H1 (cell line): ENCODE measurements around the gene NRXN3. TPM values are rescaled to one million over a fixed set of nuclear protein-coding genes. Genes with fewer than 3 reads are reported as not detected.

Source experiments
- PHF8 ChIP-seq: fragments of 200-600 bp; sonication (generic); conservative IDR thresholded peaks from 2 replicates; pipeline ENCODE4 v1.7.1; 2012; ENCODE audit warnings: low read depth, mild to moderate bottlenecking, inconsistent platforms, low read length, moderate library complexity
- RAD21 ChIP-seq, 2 experiments: IDR thresholded peaks in 1 of 2; conservative IDR thresholded peaks in 1 of 2; 2 replicates each; pipeline ENCODE4 v1.6.1; 2011; ENCODE audit warnings: low read depth in 2 of 2, low read length in 2 of 2, improper control_type of control experiment in 1 of 2, inconsistent platforms in 1 of 2, mild to moderate bottlenecking in 1 of 2, moderate library complexity in 1 of 2
- RNF2 ChIP-seq: fragments of 200-900, 300-1000 bp; sonication (generic); IDR thresholded peaks from 2 replicates; pipeline ENCODE4 v1.7.1; 2016; ENCODE audit warnings: borderline replicate concordance, low read depth, mild to moderate bottlenecking, antibody characterized with exemption, low read length; ENCODE audit not compliant: poor library complexity, severe bottlenecking; ENCODE audit errors: missing control alignments
- TBP ChIP-seq: IDR thresholded peaks from 2 replicates; pipeline ENCODE4 v1.6.1; 2011; ENCODE audit warnings: low read depth, low read length, improper control_type of control experiment
- polyA plus RNA-seq, 7 experiments: library from polyadenylated mRNA; depleted of rRNA in 3 of 7; stranded (reverse) in 5 of 7; unstranded in 2 of 7; fragments of >200 nt in 5 of 7; fragments of 200-250 nt in 2 of 7; gene quantifications; 1 replicate in 5 of 7; 2 replicates in 1 of 7; 4 replicates in 1 of 7; pipeline versions ENCODE4 v1.2.1 to v1.2.3, GENCODE V29; 2011 to 2013; ENCODE audit warnings: missing spikeins in 2 of 7, mixed read lengths in 2 of 7
- total RNA-seq: library from RNA; stranded (reverse); fragmentation: NEBNext Ultra II Directional; extraction: Animal tissue kit (Norgen Biotek cat#: 25700); gene quantifications from 2 replicates; pipeline ENCODE4 v1.2.1, GENCODE V29; 2021
- TF ChIP-seq, protein P1 (sequence below): fragments of 300-600 bp; sonication (generic); IDR thresholded peaks from 2 replicates; pipeline ENCODE4 v1.7.1; 2012; ENCODE audit warnings: low read length, moderate library complexity, mild to moderate bottlenecking, inconsistent platforms; ENCODE audit not compliant: insufficient replicate concordance
- TF ChIP-seq, protein P2 (sequence below): IDR thresholded peaks from 2 replicates; pipeline ENCODE4 v1.6.1; 2011; ENCODE audit warnings: low read depth, mild to moderate bottlenecking, low read length; ENCODE audit not compliant: insufficient read depth

The NRXN3 gene
- total and polyA plus RNA-seq, 2 of the 8 experiments (the other 6 are each of a cell fraction or from before 2014, with no cell fraction given), result 2.6 to 4.1 TPM

DNA sequence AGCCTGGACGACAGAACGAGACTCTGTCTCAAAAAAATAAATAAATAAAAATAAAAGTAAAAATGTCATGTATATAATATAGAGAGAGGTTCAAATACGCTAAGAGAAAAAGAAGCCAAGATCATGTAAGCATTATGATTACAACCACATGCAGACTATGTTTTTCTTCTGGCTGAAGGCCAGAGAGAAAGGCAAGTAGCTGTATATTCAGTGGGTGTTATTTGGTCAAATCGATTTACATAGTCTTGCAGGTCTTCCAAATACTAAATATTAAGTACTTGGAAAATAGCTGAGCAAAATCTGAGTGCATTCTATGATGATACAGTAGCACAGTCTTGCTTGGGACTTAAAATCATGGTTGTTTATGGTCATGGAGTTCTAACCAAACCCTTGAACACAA lies 1283.1 kb downstream of the NRXN3 start (continued):
- TF ChIP-seq, protein P1, sequence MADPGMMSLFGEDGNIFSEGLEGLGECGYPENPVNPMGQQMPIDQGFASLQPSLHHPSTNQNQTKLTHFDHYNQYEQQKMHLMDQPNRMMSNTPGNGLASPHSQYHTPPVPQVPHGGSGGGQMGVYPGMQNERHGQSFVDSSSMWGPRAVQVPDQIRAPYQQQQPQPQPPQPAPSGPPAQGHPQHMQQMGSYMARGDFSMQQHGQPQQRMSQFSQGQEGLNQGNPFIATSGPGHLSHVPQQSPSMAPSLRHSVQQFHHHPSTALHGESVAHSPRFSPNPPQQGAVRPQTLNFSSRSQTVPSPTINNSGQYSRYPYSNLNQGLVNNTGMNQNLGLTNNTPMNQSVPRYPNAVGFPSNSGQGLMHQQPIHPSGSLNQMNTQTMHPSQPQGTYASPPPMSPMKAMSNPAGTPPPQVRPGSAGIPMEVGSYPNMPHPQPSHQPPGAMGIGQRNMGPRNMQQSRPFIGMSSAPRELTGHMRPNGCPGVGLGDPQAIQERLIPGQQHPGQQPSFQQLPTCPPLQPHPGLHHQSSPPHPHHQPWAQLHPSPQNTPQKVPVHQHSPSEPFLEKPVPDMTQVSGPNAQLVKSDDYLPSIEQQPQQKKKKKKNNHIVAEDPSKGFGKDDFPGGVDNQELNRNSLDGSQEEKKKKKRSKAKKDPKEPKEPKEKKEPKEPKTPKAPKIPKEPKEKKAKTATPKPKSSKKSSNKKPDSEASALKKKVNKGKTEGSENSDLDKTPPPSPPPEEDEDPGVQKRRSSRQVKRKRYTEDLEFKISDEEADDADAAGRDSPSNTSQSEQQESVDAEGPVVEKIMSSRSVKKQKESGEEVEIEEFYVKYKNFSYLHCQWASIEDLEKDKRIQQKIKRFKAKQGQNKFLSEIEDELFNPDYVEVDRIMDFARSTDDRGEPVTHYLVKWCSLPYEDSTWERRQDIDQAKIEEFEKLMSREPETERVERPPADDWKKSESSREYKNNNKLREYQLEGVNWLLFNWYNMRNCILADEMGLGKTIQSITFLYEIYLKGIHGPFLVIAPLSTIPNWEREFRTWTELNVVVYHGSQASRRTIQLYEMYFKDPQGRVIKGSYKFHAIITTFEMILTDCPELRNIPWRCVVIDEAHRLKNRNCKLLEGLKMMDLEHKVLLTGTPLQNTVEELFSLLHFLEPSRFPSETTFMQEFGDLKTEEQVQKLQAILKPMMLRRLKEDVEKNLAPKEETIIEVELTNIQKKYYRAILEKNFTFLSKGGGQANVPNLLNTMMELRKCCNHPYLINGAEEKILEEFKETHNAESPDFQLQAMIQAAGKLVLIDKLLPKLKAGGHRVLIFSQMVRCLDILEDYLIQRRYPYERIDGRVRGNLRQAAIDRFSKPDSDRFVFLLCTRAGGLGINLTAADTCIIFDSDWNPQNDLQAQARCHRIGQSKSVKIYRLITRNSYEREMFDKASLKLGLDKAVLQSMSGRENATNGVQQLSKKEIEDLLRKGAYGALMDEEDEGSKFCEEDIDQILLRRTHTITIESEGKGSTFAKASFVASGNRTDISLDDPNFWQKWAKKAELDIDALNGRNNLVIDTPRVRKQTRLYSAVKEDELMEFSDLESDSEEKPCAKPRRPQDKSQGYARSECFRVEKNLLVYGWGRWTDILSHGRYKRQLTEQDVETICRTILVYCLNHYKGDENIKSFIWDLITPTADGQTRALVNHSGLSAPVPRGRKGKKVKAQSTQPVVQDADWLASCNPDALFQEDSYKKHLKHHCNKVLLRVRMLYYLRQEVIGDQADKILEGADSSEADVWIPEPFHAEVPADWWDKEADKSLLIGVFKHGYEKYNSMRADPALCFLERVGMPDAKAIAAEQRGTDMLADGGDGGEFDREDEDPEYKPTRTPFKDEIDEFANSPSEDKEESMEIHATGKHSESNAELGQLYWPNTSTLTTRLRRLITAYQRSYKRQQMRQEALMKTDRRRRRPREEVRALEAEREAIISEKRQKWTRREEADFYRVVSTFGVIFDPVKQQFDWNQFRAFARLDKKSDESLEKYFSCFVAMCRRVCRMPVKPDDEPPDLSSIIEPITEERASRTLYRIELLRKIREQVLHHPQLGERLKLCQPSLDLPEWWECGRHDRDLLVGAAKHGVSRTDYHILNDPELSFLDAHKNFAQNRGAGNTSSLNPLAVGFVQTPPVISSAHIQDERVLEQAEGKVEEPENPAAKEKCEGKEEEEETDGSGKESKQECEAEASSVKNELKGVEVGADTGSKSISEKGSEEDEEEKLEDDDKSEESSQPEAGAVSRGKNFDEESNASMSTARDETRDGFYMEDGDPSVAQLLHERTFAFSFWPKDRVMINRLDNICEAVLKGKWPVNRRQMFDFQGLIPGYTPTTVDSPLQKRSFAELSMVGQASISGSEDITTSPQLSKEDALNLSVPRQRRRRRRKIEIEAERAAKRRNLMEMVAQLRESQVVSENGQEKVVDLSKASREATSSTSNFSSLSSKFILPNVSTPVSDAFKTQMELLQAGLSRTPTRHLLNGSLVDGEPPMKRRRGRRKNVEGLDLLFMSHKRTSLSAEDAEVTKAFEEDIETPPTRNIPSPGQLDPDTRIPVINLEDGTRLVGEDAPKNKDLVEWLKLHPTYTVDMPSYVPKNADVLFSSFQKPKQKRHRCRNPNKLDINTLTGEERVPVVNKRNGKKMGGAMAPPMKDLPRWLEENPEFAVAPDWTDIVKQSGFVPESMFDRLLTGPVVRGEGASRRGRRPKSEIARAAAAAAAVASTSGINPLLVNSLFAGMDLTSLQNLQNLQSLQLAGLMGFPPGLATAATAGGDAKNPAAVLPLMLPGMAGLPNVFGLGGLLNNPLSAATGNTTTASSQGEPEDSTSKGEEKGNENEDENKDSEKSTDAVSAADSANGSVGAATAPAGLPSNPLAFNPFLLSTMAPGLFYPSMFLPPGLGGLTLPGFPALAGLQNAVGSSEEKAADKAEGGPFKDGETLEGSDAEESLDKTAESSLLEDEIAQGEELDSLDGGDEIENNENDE, result no peak
- TF ChIP-seq PHF8, result no peak
- TF ChIP-seq, protein P2, sequence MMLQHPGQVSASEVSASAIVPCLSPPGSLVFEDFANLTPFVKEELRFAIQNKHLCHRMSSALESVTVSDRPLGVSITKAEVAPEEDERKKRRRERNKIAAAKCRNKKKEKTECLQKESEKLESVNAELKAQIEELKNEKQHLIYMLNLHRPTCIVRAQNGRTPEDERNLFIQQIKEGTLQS, result no peak
- TF ChIP-seq RNF2, result no peak
- TF ChIP-seq RAD21 (IDR thresholded peaks at IDR 0.05 in 1 of 2, conservative IDR thresholded peaks at IDR 0.05 in 1 of 2; ENCODE audit: low read depth in 2 of 2, low read length in 2 of 2), result no peak
- no peak for TF ChIP-seq TBP
